ENCODE measurements around the gene TLR4. TPM values are rescaled to one million over a fixed set of nuclear protein-coding genes. Genes with fewer than 3 reads are reported as not detected.

Gene TLR4
- total and polyA plus RNA-seq, 12 donors, result 5.5 to 65.2 (median 35.7) TPM

DNA sequence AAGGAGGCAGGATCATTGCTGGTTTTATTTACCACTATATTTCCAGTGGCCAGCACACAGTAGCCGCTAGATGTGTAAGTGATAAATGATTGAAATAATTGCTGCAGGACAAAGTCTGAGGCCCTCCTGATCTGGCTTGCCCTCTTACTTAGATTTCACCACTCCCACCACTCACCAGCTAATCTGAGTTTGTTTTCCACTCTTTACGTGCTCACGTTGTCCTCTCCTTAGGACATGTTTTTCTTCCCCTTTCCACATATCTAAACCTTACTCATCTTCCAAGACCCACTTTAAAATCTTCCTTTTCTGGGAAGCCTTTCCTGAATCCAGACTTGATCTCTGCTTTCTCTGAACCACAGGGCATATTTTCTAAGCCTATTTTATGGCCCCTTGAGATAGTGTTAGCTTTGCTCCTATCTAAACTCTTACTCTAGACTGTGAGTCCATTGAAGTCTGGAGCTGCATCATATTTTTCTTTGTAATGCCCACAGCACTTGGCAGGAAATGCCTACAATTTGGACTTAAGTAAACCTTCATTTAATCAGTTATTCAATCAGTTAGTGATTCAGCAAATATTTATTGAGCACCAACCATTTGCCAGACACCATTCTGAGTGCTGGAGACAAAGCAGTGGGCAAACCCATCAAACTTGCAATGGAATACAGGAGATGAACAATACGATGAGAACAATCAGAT lies 2.4 kb downstream of the TLR4 start:
- H3K27me3 ChIP-seq, result no peaks in the 10 kb centered on the region
- TF ChIP-seq CTCF (IDR thresholded peaks at IDR 0.05), result no peak
- no peak for TF ChIP-seq POLR2A (IDR thresholded peaks at IDR 0.05)
- peaks cover 0 to 18% of the 10 kb centered on the region in 2 donors for H3K36me3 ChIP-seq (replicated peaks in 1 of 2)
- peak overlapping the region in 2 of 5 donors; percentile 46 to 89 for H3K27ac ChIP-seq
- intact Hi-C loops (cut with DNase I), result no loop called here
- no peak for DNase-seq
- 46 to 60% (median 54%) methylated on average over 4 of the region's 4 CpGs for WGBS, 4 donors
- H3K4me3 ChIP-seq, result peak overlapping the region in 1 of 4 donors; percentile 52
- H3K4me1 ChIP-seq (replicated peaks in 1 of 2), result peaks cover 10 to 28% of the 10 kb centered on the region in 2 donors
- no peaks in the 10 kb centered on the region for H3K9me3 ChIP-seq (replicated peaks in 1 of 3)

- WGBS, 4 donors, result 73 to 83% (median 77%) methylated on average over 1 of the region's 1 CpG
- TF ChIP-seq POLR2A (IDR thresholded peaks at IDR 0.05) (no peak), CTCF (IDR thresholded peaks at IDR 0.05) (no peak)
- Histone ChIP-seq H3K4me3 (peak overlapping the region in 1 of 4 donors; percentile 52), H3K27ac (no peak overlapping the region), H3K36me3 (replicated peaks in 1 of 2) (peaks cover 0 to 28% of the 10 kb centered on the region in 2 donors), H3K27me3 (no peaks in the 10 kb centered on the region), H3K9me3 (replicated peaks in 1 of 3) (no peaks in the 10 kb centered on the region), H3K4me1 (replicated peaks in 1 of 2) (peaks cover 10 to 28% of the 10 kb centered on the region in 2 donors)
- intact Hi-C loops (cut with DNase I), result no loop called here
- DNase-seq, result no peak
Measured at GRCh38 chr9:117707561-117707960, 3.4 kb downstream of the TLR4 start.

DNA sequence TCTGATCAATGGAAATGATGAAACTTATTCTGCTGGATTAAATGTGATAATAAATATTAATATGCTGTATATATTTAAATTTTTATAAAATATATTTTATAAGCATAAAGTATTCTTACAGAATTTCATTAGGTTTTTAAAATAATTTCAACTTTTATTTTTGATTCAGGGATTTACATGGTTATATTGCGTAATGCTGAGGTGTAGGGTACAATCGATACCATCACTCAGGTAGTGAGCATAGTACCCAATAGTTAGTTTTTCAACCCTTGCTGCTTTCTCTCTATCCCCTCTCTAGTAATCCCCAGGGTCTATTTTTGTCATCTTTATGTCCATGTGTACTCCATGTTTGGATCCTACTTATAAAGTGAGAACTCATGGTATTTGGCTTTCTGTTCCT lies 5.7 kb downstream of the TLR4 start:
- intact Hi-C loops (cut with DNase I), result no loop called here
- TF ChIP-seq POLR2A (IDR thresholded peaks at IDR 0.05), result no peak
- TF ChIP-seq CTCF (IDR thresholded peaks at IDR 0.05), result no peak
- peaks cover 0 to 49% of the 10 kb centered on the region in 2 donors for H3K36me3 ChIP-seq (replicated peaks in 1 of 2)

GRCh38 chr9:117714282-117714681 lies 10.1 kb downstream of the TLR4 start:
- TF ChIP-seq CTCF (IDR thresholded peaks at IDR 0.05) (no peak), POLR2A (IDR thresholded peaks at IDR 0.05) (no peak)
- H3K4me1 ChIP-seq (replicated peaks in 1 of 2), result peaks cover 0 to 18% of the 10 kb centered on the region in 2 donors
- H3K9me3 ChIP-seq (replicated peaks in 1 of 3), result no peaks in the 10 kb centered on the region
- H3K27ac ChIP-seq, result no peak overlapping the region
- H3K4me3 ChIP-seq, result no peak overlapping the region
- no peaks in the 10 kb centered on the region for H3K27me3 ChIP-seq
- H3K36me3 ChIP-seq (replicated peaks in 1 of 2), result peaks cover 0 to 55% of the 10 kb centered on the region in 2 donors
- no peak for DNase-seq
- 78 to 90% (median 83%) methylated on average over 5 to 6 of the region's 6 CpGs for WGBS, 4 donors
- intact Hi-C loops (cut with DNase I), result no loop called here

More for the DNA sequence above, 5.7 kb downstream of the TLR4 start:
- DNase-seq, result no peak
- Histone ChIP-seq H3K4me3 (no peak overlapping the region), H3K27me3 (no peaks in the 10 kb centered on the region), H3K9me3 (replicated peaks in 1 of 3) (no peaks in the 10 kb centered on the region), H3K4me1 (replicated peaks in 1 of 2) (peaks cover 0 to 19% of the 10 kb centered on the region in 2 donors), H3K27ac (no peak overlapping the region)
- WGBS, 4 donors, result 94 to 95% (median 95%) methylated on average over 2 of the region's 2 CpGs
